Skeletal muscle tissue (tissue), 4 donors: ENCODE data around the gene PRKCA. TPM values are rescaled to one million over a fixed set of nuclear protein-coding genes. Genes with fewer than 3 reads are reported as not detected.
"Not testable (repeated sequence)": the region's sequence is repeated elsewhere in the genome, so short reads cannot be mapped to it uniquely, and the experiment has no call there.

Experiments used
- H3K27ac ChIP-seq: one replicate; pipeline ENCODE4 v1.7.0; 2013; ENCODE audit warnings: mild to moderate bottlenecking, low read depth, low read length, inconsistent platforms
- H3K27me3 ChIP-seq, 3 donors: one replicate each; pipeline ENCODE4 v1.7.0; 2013; ENCODE audit warnings: low read length in 3 of 3; ENCODE audit not compliant: control insufficient read depth in 3 of 3, insufficient read depth in 3 of 3
- H3K36me3 ChIP-seq, 3 donors: one replicate each; pipeline ENCODE4 v1.7.0; 2013; ENCODE audit warnings: low read length in 3 of 3; ENCODE audit not compliant: control insufficient read depth in 3 of 3, insufficient read depth in 3 of 3
- H3K4me1 ChIP-seq, 3 donors: one replicate each; pipeline ENCODE4 v1.7.0; 2013; ENCODE audit warnings: low read length in 3 of 3, mild to moderate bottlenecking in 3 of 3; ENCODE audit not compliant: control insufficient read depth in 3 of 3, insufficient read depth in 3 of 3
- H3K4me3 ChIP-seq, 3 donors: one replicate each; pipeline ENCODE4 v1.7.0; 2013; ENCODE audit warnings: low read length in 3 of 3
- H3K9ac ChIP-seq, 3 donors: one replicate each; pipeline ENCODE4 v1.7.0; 2013; ENCODE audit warnings: low read length in 3 of 3, mild to moderate bottlenecking in 3 of 3, moderate library complexity in 2 of 3, low read depth in 1 of 3
- H3K9me3 ChIP-seq, 3 donors: one replicate each; pipeline ENCODE4 v1.7.0; 2013; ENCODE audit warnings: low read length in 3 of 3; ENCODE audit not compliant: control insufficient read depth in 3 of 3
- total RNA-seq: library from RNA; depleted of rRNA; stranded (reverse); fragments of >200 nt; gene quantifications from one replicate; pipeline ENCODE4 v1.2.3, GENCODE V29; 2014
- donor health status: Osteomylitis.

PRKCA gene
- total RNA-seq, 1 donor from 2014 or later, result 2.1 TPM

- no peaks in the 10 kb centered on the region for H3K27me3 ChIP-seq
- H3K4me1 ChIP-seq, result no peaks in the 10 kb centered on the region
- H3K36me3 ChIP-seq, result no peaks in the 10 kb centered on the region
- peaks cover 0 to 5% (median 0%) of the 10 kb centered on the region in 3 donors for H3K9me3 ChIP-seq
- H3K4me3 ChIP-seq, result no peak overlapping the region
- H3K9ac ChIP-seq, result no peak overlapping the region
- no peak overlapping the region for H3K27ac ChIP-seq
Observed at GRCh38 chr17:66319226-66319625, 16.8 kb downstream of the PRKCA start.

GRCh38 chr17:66322764-66323163 is 20.4 kb downstream of the PRKCA start:
- Histone ChIP-seq H3K27me3 (no peaks in the 10 kb centered on the region), H3K27ac (no peak overlapping the region), H3K9me3 (peaks cover 0 to 5% (median 0%) of the 10 kb centered on the region in 3 donors)

GRCh38 chr17:66324381-66325004 is 22.1 kb downstream of the PRKCA start:
- H3K9ac ChIP-seq, H3K36me3 ChIP-seq, H3K4me1 ChIP-seq, H3K9me3 ChIP-seq, H3K27me3 ChIP-seq, H3K4me3 ChIP-seq, H3K27ac ChIP-seq: not testable (repeated sequence)

More at GRCh38 chr17:66322764-66323163, 20.4 kb downstream of the PRKCA start:
- Histone ChIP-seq H3K36me3 (no peaks in the 10 kb centered on the region), H3K4me3 (no peak overlapping the region), H3K9ac (no peak overlapping the region), H3K4me1 (no peaks in the 10 kb centered on the region)

- no peaks in the 10 kb centered on the region for H3K27me3 ChIP-seq
- H3K9me3 ChIP-seq, result peaks cover 0 to 5% (median 0%) of the 10 kb centered on the region in 3 donors
- peaks cover 0 to 3% (median 0%) of the 10 kb centered on the region in 3 donors for H3K4me1 ChIP-seq
- no peak overlapping the region for H3K27ac ChIP-seq
- no peak overlapping the region for H3K4me3 ChIP-seq
- H3K36me3 ChIP-seq, result no peaks in the 10 kb centered on the region
- H3K9ac ChIP-seq, result no peak overlapping the region
Observed at GRCh38 chr17:66326476-66327047, 24.1 kb downstream of the PRKCA start.

GRCh38 chr17:66330646-66331037 is 28.2 kb downstream of the PRKCA start:
- Histone ChIP-seq H3K4me1 (peaks cover 0 to 3% (median 2%) of the 10 kb centered on the region in 3 donors), H3K27me3 (no peaks in the 10 kb centered on the region), H3K9me3 (no peaks in the 10 kb centered on the region), H3K9ac (no peak overlapping the region), H3K4me3 (no peak overlapping the region), H3K27ac (no peak overlapping the region), H3K36me3 (no peaks in the 10 kb centered on the region)

- Histone ChIP-seq H3K36me3 (no peaks in the 10 kb centered on the region), H3K27me3 (no peaks in the 10 kb centered on the region), H3K4me1 (peaks cover 0 to 3% (median 2%) of the 10 kb centered on the region in 3 donors), H3K9ac (no peak overlapping the region), H3K9me3 (no peaks in the 10 kb centered on the region), H3K4me3 (no peak overlapping the region), H3K27ac (no peak overlapping the region)
Observed at GRCh38 chr17:66331038-66331816, 28.8 kb downstream of the PRKCA start.

GRCh38 chr17:66335797-66336196 is 33.4 kb downstream of the PRKCA start:
- H3K4me1 ChIP-seq, result peaks cover 5 to 17% (median 9%) of the 10 kb centered on the region in 3 donors
- H3K27ac ChIP-seq, result no peak overlapping the region
- no peaks in the 10 kb centered on the region for H3K27me3 ChIP-seq
- H3K9me3 ChIP-seq, result no peaks in the 10 kb centered on the region
- no peaks in the 10 kb centered on the region for H3K36me3 ChIP-seq
- H3K4me3 ChIP-seq, result no peak overlapping the region
- no peak overlapping the region for H3K9ac ChIP-seq

- Histone ChIP-seq H3K4me3 (no peak overlapping the region), H3K4me1 (peaks cover 5 to 15% (median 9%) of the 10 kb centered on the region in 3 donors), H3K27me3 (no peaks in the 10 kb centered on the region), H3K36me3 (no peaks in the 10 kb centered on the region), H3K9me3 (no peaks in the 10 kb centered on the region), H3K9ac (no peak overlapping the region), H3K27ac (no peak overlapping the region)
Observed at GRCh38 chr17:66337268-66337667, 34.9 kb downstream of the PRKCA start.

GRCh38 chr17:66337866-66338485 is 35.6 kb downstream of the PRKCA start:
- Histone ChIP-seq H3K9ac (no peak overlapping the region), H3K36me3 (no peaks in the 10 kb centered on the region), H3K4me3 (no peak overlapping the region), H3K9me3 (no peaks in the 10 kb centered on the region), H3K27me3 (no peaks in the 10 kb centered on the region), H3K27ac (no peak overlapping the region), H3K4me1 (peaks cover 5 to 15% (median 9%) of the 10 kb centered on the region in 3 donors)

GRCh38 chr17:66338937-66339336 is 36.5 kb downstream of the PRKCA start:
- no peaks in the 10 kb centered on the region for H3K9me3 ChIP-seq
- no peak overlapping the region for H3K27ac ChIP-seq
- no peak overlapping the region for H3K9ac ChIP-seq
- no peaks in the 10 kb centered on the region for H3K27me3 ChIP-seq
- no peaks in the 10 kb centered on the region for H3K36me3 ChIP-seq
- peaks cover 3 to 15% (median 9%) of the 10 kb centered on the region in 3 donors for H3K4me1 ChIP-seq
- H3K4me3 ChIP-seq, result no peak overlapping the region
